ENCODE measurements around the gene PKP2. TPM values are rescaled to one million over a fixed set of nuclear protein-coding genes. Genes with fewer than 3 reads are reported as not detected.

The PKP2 gene
- total RNA-seq, 1 experiment from 2014 or later, result not detected

GRCh38 chr12:32809846-32810245, 86.7 kb downstream of the PKP2 start:
- Histone ChIP-seq H3K27me3 (ENCODE audit: low read length) (no peaks in the 10 kb centered on the region), H3K4me1 (ENCODE audit: low read length) (no peaks in the 10 kb centered on the region), H3K9ac (ENCODE audit: low read length) (no peak overlapping the region), H2AFZ (ENCODE audit: low read length) (no peak overlapping the region), H3K36me3 (ENCODE audit: insufficient read depth, low read length) (no peaks in the 10 kb centered on the region), H3K4me3 (ENCODE audit: low read length) (no peak overlapping the region), H3K9me2 (replicated peaks; ENCODE audit: insufficient read depth, low read length) (no peaks in the 10 kb centered on the region), H4K20me1 (ENCODE audit: insufficient read depth, low read depth, low read length) (no peaks in the 10 kb centered on the region), H3K9me3 (ENCODE audit: low read length) (no peaks in the 10 kb centered on the region), H3K79me2 (ENCODE audit: low read length) (no peaks in the 10 kb centered on the region), H3K27ac (ENCODE audit: low read length) (no peak overlapping the region), H3K4me2 (ENCODE audit: low read depth, low read length, poor library complexity, severe bottlenecking) (no peak overlapping the region)
- no peak for DNase-seq

GRCh38 chr12:32809196-32809595, 87.4 kb downstream of the PKP2 start:
- H3K4me2 ChIP-seq (ENCODE audit: low read depth, low read length, poor library complexity, severe bottlenecking), result no peak overlapping the region
- H3K9ac ChIP-seq (ENCODE audit: low read length), result no peak overlapping the region
- H3K27me3 ChIP-seq (ENCODE audit: low read length), result no peaks in the 10 kb centered on the region
- H3K4me3 ChIP-seq (ENCODE audit: low read length), result no peak overlapping the region
- no peaks in the 10 kb centered on the region for H3K9me3 ChIP-seq (ENCODE audit: low read length)
- DNase-seq, result no peak
- H3K79me2 ChIP-seq (ENCODE audit: low read length), result no peaks in the 10 kb centered on the region
- no peaks in the 10 kb centered on the region for H4K20me1 ChIP-seq (ENCODE audit: insufficient read depth, low read depth, low read length)
- no peaks in the 10 kb centered on the region for H3K9me2 ChIP-seq (replicated peaks; ENCODE audit: insufficient read depth, low read length)
- H2AFZ ChIP-seq (ENCODE audit: low read length), result no peak overlapping the region
- no peaks in the 10 kb centered on the region for H3K4me1 ChIP-seq (ENCODE audit: low read length)
- no peak overlapping the region for H3K27ac ChIP-seq (ENCODE audit: low read length)
- H3K36me3 ChIP-seq (ENCODE audit: insufficient read depth, low read length), result no peaks in the 10 kb centered on the region

- no peak overlapping the region for H3K9ac ChIP-seq (ENCODE audit: low read length)
- no peak for DNase-seq
- no peaks in the 10 kb centered on the region for H3K9me3 ChIP-seq (ENCODE audit: low read length)
- H3K4me1 ChIP-seq (ENCODE audit: low read length), result no peaks in the 10 kb centered on the region
- no peaks in the 10 kb centered on the region for H3K79me2 ChIP-seq (ENCODE audit: low read length)
- H4K20me1 ChIP-seq (ENCODE audit: insufficient read depth, low read depth, low read length), result no peaks in the 10 kb centered on the region
- H3K36me3 ChIP-seq (ENCODE audit: insufficient read depth, low read length), result no peaks in the 10 kb centered on the region
- H3K4me3 ChIP-seq (ENCODE audit: low read length), result no peak overlapping the region
- H3K27me3 ChIP-seq (ENCODE audit: low read length), result no peaks in the 10 kb centered on the region
- H3K27ac ChIP-seq (ENCODE audit: low read length), result no peak overlapping the region
- H3K9me2 ChIP-seq (replicated peaks; ENCODE audit: insufficient read depth, low read length), result no peaks in the 10 kb centered on the region
- H2AFZ ChIP-seq (ENCODE audit: low read length), result no peak overlapping the region
- no peak overlapping the region for H3K4me2 ChIP-seq (ENCODE audit: low read depth, low read length, poor library complexity, severe bottlenecking)
These were observed 92.3 kb downstream of the PKP2 start for GRCh38 chr12:32804301-32804700.

- no peak overlapping the region for H3K9ac ChIP-seq (ENCODE audit: low read length)
- no peaks in the 10 kb centered on the region for H3K27me3 ChIP-seq (ENCODE audit: low read length)
- H3K4me1 ChIP-seq (ENCODE audit: low read length), result no peaks in the 10 kb centered on the region
- H3K4me2 ChIP-seq (ENCODE audit: low read depth, low read length, poor library complexity, severe bottlenecking), result no peak overlapping the region
- no peaks in the 10 kb centered on the region for H4K20me1 ChIP-seq (ENCODE audit: insufficient read depth, low read depth, low read length)
- no peak for DNase-seq
- H3K36me3 ChIP-seq (ENCODE audit: insufficient read depth, low read length), result no peaks in the 10 kb centered on the region
- no peak overlapping the region for H3K4me3 ChIP-seq (ENCODE audit: low read length)
- H3K9me3 ChIP-seq (ENCODE audit: low read length), result no peaks in the 10 kb centered on the region
- H3K27ac ChIP-seq (ENCODE audit: low read length), result no peak overlapping the region
- H2AFZ ChIP-seq (ENCODE audit: low read length), result no peak overlapping the region
- no peaks in the 10 kb centered on the region for H3K9me2 ChIP-seq (replicated peaks; ENCODE audit: insufficient read depth, low read length)
- H3K79me2 ChIP-seq (ENCODE audit: low read length), result no peaks in the 10 kb centered on the region
These were observed 95.2 kb downstream of the PKP2 start for GRCh38 chr12:32801269-32801980.

GRCh38 chr12:32794281-32794680, 102.3 kb downstream of the PKP2 start:
- Histone ChIP-seq H2AFZ (ENCODE audit: low read length) (no peak overlapping the region), H3K79me2 (ENCODE audit: low read length) (no peaks in the 10 kb centered on the region)
- DNase-seq, result no peak

GRCh38 chr12:32789916-32790315, 106.7 kb downstream of the PKP2 start:
- Histone ChIP-seq H3K4me1 (ENCODE audit: low read length) (no peaks in the 10 kb centered on the region), H2AFZ (ENCODE audit: low read length) (no peak overlapping the region), H3K27ac (ENCODE audit: low read length) (no peak overlapping the region), H3K4me3 (ENCODE audit: low read length) (no peak overlapping the region), H4K20me1 (ENCODE audit: insufficient read depth, low read depth, low read length) (no peaks in the 10 kb centered on the region), H3K4me2 (ENCODE audit: low read depth, low read length, poor library complexity, severe bottlenecking) (no peak overlapping the region), H3K27me3 (ENCODE audit: low read length) (no peaks in the 10 kb centered on the region), H3K79me2 (ENCODE audit: low read length) (no peaks in the 10 kb centered on the region), H3K9me3 (ENCODE audit: low read length) (no peaks in the 10 kb centered on the region), H3K36me3 (ENCODE audit: insufficient read depth, low read length) (no peaks in the 10 kb centered on the region), H3K9ac (ENCODE audit: low read length) (no peak overlapping the region), H3K9me2 (replicated peaks; ENCODE audit: insufficient read depth, low read length) (no peaks in the 10 kb centered on the region)
- DNase-seq, result no peak

More at GRCh38 chr12:32794281-32794680, 102.3 kb downstream of the PKP2 start:
- Histone ChIP-seq H3K27me3 (ENCODE audit: low read length) (no peaks in the 10 kb centered on the region), H3K9me2 (replicated peaks; ENCODE audit: insufficient read depth, low read length) (no peaks in the 10 kb centered on the region), H3K36me3 (ENCODE audit: insufficient read depth, low read length) (no peaks in the 10 kb centered on the region), H3K4me1 (ENCODE audit: low read length) (no peaks in the 10 kb centered on the region), H3K9me3 (ENCODE audit: low read length) (no peaks in the 10 kb centered on the region), H3K4me3 (ENCODE audit: low read length) (no peak overlapping the region), H4K20me1 (ENCODE audit: insufficient read depth, low read depth, low read length) (no peaks in the 10 kb centered on the region), H3K4me2 (ENCODE audit: low read depth, low read length, poor library complexity, severe bottlenecking) (no peak overlapping the region), H3K27ac (ENCODE audit: low read length) (no peak overlapping the region), H3K9ac (ENCODE audit: low read length) (no peak overlapping the region)

GRCh38 chr12:32789446-32789845, 107.1 kb downstream of the PKP2 start:
- Histone ChIP-seq H2AFZ (ENCODE audit: low read length) (no peak overlapping the region), H3K4me2 (ENCODE audit: low read depth, low read length, poor library complexity, severe bottlenecking) (no peak overlapping the region), H3K9me3 (ENCODE audit: low read length) (no peaks in the 10 kb centered on the region), H4K20me1 (ENCODE audit: insufficient read depth, low read depth, low read length) (no peaks in the 10 kb centered on the region), H3K79me2 (ENCODE audit: low read length) (no peaks in the 10 kb centered on the region), H3K4me3 (ENCODE audit: low read length) (no peak overlapping the region), H3K9me2 (replicated peaks; ENCODE audit: insufficient read depth, low read length) (no peaks in the 10 kb centered on the region), H3K27me3 (ENCODE audit: low read length) (no peaks in the 10 kb centered on the region), H3K4me1 (ENCODE audit: low read length) (no peaks in the 10 kb centered on the region), H3K9ac (ENCODE audit: low read length) (no peak overlapping the region), H3K27ac (ENCODE audit: low read length) (no peak overlapping the region), H3K36me3 (ENCODE audit: insufficient read depth, low read length) (no peaks in the 10 kb centered on the region)
- no peak for DNase-seq

- Histone ChIP-seq H3K9ac (ENCODE audit: low read length) (no peak overlapping the region), H4K20me1 (ENCODE audit: insufficient read depth, low read depth, low read length) (no peaks in the 10 kb centered on the region), H3K27ac (ENCODE audit: low read length) (no peak overlapping the region), H2AFZ (ENCODE audit: low read length) (no peak overlapping the region), H3K9me2 (replicated peaks; ENCODE audit: insufficient read depth, low read length) (no peaks in the 10 kb centered on the region), H3K9me3 (ENCODE audit: low read length) (no peaks in the 10 kb centered on the region), H3K27me3 (ENCODE audit: low read length) (no peaks in the 10 kb centered on the region), H3K4me2 (ENCODE audit: low read depth, low read length, poor library complexity, severe bottlenecking) (no peak overlapping the region), H3K4me1 (ENCODE audit: low read length) (no peaks in the 10 kb centered on the region), H3K79me2 (ENCODE audit: low read length) (no peaks in the 10 kb centered on the region), H3K4me3 (ENCODE audit: low read length) (no peak overlapping the region), H3K36me3 (ENCODE audit: insufficient read depth, low read length) (no peaks in the 10 kb centered on the region)
- DNase-seq, result no peak
These were observed 108.2 kb downstream of the PKP2 start for GRCh38 chr12:32788405-32788804.

All from Karpas-422 (cell line).